Thyroid gland (tissue), 4 donors: ENCODE data around the gene C20orf204.

Experiments
- POLR2A ChIP-seq, 2 donors: fragments of 450-650 bp; IDR thresholded peaks; one replicate each; pipeline ENCODE4 v1.6.1; 2017; ENCODE audit warnings: antibody characterized with exemption in 2 of 2, mild to moderate bottlenecking in 2 of 2, moderate library complexity in 1 of 2
- TF ChIP-seq, protein P1 (sequence below), 6 experiments: fragments of 200-600 bp in 3 of 6; fragments of 450-650 bp in 3 of 6; sonication (generic) in 3 of 6; IDR thresholded peaks; one replicate each; pipeline ENCODE4 v1.5.1; 2016 to 2019; ENCODE audit warnings: antibody characterized with exemption in 6 of 6, mild to moderate bottlenecking in 2 of 6, inconsistent platforms in 1 of 6, moderate library complexity in 1 of 6

DNA sequence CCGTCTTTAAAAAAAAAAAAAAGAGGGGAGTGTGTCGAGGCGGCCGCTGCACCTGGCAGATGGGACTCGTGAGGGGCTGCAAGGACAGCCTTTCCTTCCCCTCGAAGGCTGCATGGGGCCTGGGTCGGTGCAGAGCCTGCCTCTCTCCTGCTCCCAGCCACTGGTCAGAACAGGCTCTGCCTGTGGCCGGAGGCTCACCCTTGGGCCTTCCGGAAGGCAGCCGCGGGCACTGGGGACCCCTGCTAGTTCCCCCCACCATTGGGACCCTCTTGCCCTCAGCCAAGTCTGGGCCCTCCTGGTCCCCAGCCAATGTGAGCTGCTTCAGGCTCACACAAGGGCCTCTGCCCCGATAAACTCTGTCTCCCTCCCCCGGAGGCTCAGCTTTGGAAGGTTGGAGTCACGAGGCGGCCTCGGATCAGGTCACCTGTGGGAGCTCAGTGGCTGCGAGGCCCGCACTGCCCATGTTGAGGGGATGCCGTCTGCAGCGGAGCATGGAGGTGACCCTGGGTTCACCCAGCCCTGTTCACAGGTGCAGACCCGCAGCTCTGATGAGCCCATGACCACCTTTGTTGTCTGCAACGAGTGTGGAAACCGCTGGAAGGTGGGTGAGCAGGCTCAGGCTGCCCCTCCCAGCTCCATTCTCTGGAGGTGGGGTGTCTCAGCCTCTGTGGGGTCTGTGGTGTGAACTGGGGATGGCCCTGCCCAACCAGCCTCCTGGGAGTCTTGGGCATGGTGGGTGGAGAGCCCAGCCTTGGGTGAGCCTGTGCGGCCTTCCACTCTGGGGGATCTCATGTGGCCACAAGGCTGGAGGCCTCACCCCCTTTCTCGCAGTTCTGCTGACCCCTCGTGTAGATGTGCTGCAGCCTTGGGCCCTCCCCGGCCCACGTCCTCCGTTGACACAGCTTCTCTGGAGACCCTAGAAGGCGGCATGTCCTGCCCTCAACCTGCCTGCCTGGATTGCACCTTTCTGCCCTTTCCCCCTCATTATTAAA, 35.7 kb downstream of the C20orf204 start:
- TF ChIP-seq, protein P1, sequence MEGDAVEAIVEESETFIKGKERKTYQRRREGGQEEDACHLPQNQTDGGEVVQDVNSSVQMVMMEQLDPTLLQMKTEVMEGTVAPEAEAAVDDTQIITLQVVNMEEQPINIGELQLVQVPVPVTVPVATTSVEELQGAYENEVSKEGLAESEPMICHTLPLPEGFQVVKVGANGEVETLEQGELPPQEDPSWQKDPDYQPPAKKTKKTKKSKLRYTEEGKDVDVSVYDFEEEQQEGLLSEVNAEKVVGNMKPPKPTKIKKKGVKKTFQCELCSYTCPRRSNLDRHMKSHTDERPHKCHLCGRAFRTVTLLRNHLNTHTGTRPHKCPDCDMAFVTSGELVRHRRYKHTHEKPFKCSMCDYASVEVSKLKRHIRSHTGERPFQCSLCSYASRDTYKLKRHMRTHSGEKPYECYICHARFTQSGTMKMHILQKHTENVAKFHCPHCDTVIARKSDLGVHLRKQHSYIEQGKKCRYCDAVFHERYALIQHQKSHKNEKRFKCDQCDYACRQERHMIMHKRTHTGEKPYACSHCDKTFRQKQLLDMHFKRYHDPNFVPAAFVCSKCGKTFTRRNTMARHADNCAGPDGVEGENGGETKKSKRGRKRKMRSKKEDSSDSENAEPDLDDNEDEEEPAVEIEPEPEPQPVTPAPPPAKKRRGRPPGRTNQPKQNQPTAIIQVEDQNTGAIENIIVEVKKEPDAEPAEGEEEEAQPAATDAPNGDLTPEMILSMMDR (IDR thresholded peaks at IDR 0.05), result no peak
- TF ChIP-seq POLR2A (IDR thresholded peaks at IDR 0.05), result no peak
